ENCODE results near the gene KHNYN.
"Not testable (repeated sequence)": the region's sequence is repeated elsewhere in the genome, so short reads cannot be mapped to it uniquely, and the experiment has no call there.

The KHNYN gene

GRCh38 chr14:24481622-24482324 is 52.0 kb downstream of the KHNYN start:
- no peak for DNase-seq

- DNase-seq: not testable (repeated sequence)
Observed at GRCh38 chr14:24482699-24483303, 53.0 kb downstream of the KHNYN start.

GRCh38 chr14:24483604-24484252 is 54.0 kb downstream of the KHNYN start:
- DNase-seq: no peak

Data from NCI-H446 treated with DMSO at 0.1 percent for 48 hours (cell line).